DMS153 treated with DMSO at 0.1 percent for 48 hours (cell line): ENCODE results near the gene MRM2.

Experiments used
- DNase-seq: peaks from one replicate; lab custom pipeline; 2025; ENCODE audit not compliant: unreplicated experiment; lab: John Stamatoyannopoulos, UW

The MRM2 gene

GRCh38 chr7:2224934-2225333 lies 17.1 kb downstream of the MRM2 start:
- no peak for DNase-seq

- no peak for DNase-seq
These were observed 17.5 kb downstream of the MRM2 start for GRCh38 chr7:2224491-2224928.

- no peak for DNase-seq
These were observed 18.7 kb downstream of the MRM2 start for GRCh38 chr7:2223321-2223720.

- no peak for DNase-seq
These were observed 19.5 kb downstream of the MRM2 start for GRCh38 chr7:2222516-2222915.

DNA sequence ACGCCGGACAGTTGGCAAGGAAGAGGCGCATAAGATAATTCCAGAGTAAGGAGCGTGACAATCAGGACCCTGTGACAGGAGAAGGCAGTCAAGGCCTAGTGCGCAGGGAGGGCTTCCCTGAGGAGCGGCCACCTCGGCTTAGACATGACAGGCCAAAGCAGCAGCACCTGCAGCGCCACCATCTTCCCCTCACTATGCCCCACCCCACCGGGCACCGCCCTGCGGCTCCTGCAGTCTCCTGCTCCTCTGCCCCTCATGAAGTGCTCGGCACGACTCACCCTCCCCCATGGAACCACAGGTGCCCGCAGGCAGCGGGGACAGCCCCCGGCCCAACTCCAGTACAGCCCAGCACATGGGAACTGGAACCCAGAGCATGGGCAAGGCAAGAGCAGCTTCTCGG lies 21.1 kb downstream of the MRM2 start:
- no peak for DNase-seq

GRCh38 chr7:2220506-2220905 lies 21.5 kb downstream of the MRM2 start:
- no peak for DNase-seq

DNA sequence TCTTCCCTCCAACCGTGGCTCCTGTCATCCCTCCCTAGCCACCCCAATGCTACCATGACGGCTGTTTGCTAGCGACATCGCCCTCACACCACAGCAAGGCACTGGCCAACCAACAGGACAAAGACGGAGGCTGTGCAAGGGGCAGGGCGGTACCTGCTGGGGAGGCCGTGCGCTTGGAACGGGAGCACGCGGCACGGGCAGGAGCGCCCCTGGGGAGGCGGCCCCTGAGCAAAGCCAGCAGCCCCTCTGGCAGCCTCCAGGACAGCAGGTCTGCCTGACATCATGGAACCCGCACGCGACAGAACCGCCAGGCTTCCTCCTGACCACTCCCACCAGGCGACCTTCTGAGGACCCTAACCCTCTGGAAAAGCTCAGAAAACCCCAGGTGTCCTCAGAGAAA lies 22.0 kb downstream of the MRM2 start:
- no peak for DNase-seq

DNA sequence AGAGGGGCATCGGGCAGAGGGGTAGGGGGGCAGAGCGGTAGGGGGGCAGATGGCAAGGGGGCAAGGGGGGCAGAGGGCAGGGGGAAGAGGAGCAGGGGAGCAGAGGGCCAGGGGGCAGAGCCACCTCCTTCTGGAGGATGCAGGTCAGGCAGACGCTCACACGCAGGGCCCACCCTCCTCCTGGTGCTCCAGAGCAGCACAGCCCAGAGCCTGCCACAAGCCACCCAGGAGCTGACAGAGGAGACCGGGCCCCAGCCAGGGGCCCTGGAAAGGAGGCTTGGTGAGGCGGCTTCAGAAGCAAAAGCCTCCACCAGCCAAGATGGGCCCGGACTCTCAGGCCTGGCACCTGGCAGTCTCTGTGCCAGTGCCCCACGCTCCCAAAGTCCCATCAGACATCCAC lies 22.4 kb downstream of the MRM2 start:
- no peak for DNase-seq

DNA sequence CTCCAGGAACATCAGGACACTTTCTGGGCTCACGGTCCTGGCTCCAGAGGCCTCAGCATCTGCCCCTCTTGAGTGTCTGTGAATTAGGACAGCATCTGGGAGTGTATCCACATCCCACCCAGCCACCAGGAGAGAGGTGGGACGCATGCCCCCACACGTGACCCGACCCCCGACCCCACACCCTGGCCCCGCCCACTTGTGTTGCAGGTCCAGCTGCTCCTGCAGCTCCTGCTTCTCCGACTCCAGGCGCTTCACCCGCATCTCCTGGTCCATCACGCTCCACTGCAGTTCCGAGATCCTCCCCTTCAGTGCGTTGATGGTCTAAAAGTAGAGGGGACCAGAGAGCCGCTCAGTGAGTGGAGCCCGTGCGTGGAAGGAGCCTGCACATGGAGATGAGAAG lies 22.9 kb downstream of the MRM2 start:
- no peak for DNase-seq

- no peak for DNase-seq
These were observed 23.6 kb downstream of the MRM2 start for GRCh38 chr7:2218444-2218785.

- no peak for DNase-seq
These were observed 24.1 kb downstream of the MRM2 start for GRCh38 chr7:2217716-2218443.

DNA sequence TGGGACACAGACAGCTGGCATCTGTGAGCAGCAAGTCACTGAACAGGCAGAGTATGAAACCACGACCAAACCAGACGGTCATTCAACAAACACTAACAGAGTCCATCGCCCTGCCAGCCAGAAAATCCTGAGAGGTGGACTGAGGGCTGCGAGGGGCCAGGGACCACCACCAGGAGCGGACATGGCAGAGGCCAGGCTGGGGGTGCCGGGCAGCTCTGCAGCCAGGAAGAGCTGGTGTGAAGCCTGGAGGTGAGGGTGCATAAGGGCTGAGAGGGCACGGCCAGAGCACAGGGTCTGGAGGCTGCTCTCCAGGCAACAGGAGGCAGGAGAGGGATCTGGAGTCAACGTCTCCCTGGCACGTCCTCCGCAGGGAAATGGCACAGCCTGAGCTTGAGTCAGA lies 24.8 kb downstream of the MRM2 start:
- DNase-seq, result no peak

GRCh38 chr7:2215851-2216250 lies 26.2 kb downstream of the MRM2 start:
- no peak for DNase-seq

- no peak for DNase-seq
These were observed 27.4 kb downstream of the MRM2 start for GRCh38 chr7:2214636-2215035.

DNA sequence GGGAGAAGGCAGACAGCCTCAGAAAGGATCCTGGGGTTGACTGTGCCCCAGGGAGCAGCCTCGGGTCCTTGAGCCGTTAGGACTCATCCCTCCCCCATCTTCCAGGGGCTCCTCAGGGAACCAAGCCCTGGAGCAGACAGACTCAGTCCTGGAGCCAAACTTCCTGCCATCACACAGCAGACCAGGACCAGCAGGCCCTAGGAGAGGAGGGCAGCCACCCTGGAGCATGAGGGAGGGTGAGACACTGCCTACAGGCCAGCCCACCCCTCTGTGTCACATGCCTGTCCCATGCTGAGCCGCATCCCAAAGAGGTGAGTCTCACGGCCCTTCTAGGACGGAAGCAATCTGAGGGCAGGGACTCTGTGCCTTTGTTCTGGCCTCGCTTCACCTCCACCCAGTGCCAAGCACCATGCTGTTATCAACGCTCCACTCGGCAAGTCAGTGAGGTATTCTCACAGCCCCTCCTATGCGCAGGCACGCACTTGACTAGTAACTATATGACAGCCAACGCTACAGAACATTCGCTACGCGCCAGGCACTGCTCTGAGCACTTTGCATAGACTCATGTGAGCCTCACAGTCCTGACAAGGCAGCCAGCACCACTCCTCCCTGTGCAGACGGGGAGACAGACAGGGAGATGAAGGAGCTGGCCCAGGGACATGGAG lies 28.3 kb downstream of the MRM2 start:
- no peak for DNase-seq

DNA sequence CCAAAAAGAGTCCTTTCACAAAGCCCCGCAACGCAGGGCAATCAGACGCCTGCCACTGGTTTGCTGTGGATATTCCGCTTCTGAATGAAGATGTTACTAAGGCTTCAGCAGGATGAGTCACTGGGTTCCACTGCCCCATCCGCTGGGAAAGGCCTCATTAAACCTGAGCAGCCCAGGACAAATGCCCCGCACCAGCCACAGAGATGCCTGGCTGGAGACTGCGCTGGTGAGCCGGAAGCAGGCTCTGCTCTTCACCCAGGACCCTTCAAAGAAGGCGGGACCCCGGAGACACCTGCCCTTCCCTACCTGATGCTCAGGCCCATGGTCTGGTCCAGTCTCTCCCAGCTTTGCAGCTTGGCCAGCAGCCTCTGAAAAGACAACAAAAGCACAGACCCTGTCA lies 29.1 kb downstream of the MRM2 start:
- no peak for DNase-seq

DNA sequence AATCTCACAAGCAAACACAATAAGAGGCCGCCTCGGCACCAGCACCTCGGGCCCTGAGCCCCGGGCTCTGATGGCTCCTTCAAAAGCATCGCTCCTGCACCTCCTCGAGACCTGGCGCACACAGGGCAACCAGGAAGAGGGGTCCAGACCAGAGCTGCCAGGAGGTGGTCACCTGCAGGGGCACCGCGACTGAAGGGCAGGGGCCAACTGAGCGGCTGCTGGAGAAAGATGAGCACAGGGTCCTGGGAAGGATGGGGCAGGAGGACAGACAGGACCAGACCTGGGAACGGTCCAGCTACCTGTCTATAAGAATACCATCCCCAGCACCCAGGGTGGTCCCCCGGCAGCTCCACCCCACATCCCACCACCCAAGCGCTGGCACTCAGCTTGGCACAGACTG lies 30.1 kb downstream of the MRM2 start:
- no peak for DNase-seq

DNA sequence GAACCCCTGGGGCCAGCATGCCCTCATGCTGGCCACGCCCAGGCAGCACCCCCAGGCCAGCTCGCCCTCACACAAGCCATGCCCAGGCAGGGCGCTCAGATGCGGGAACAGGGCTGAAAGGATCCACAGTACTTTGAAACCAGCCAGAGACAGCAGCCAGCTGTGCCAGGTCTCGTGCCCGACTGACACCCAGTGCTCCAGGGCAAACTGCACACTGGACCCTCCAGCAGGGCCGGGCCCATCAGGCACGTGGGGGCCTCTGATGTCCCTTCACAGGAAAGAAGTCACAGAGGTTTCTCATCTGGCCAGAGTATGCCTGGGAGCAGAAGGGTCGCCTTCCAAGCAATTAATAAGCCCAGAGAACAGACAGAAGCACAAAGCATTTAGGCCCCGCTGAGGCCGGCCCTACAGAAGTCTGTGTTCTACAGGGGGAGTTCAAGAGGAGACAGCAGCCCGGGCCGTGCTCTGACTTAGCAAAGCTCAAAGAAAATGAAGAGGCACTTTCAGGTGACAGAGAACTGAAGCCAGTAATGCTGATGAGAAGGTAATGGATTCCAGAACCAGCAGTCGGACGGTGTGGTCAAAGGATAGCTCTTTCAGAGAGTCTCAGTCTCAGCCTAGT lies 30.6 kb downstream of the MRM2 start:
- no peak for DNase-seq

DNA sequence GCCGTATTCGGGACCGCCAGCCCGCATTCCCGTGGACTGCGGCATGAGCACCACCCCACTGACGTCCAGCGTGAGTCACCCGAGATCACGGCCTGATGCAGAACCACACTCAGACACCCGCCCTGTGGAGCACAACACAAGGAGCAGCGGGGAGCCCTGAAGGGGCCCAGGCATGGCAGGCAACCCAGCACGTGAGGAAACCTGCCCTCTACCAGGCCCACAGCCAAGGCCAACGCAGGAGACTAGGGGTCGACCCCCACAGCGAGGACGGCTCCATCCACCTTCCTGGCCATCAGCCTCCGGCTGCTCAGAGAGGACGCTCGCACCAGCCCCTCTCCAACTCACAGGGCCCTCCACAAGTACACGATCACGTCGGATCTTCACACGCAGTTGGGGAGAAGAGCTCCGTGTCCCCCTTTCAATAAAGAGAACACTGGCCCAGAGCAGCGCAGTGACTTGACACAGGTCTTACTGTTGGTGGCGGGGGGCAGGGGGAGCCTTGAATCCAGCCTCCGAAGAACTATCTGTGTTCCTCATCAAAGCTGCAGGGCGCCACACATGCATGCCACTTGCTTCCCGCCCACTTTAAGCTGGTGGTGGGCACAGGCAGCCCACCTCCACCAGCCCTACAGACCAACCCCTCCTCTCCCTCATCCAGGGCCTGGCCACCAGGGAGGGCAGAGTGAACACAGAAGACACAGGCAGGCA lies 31.3 kb downstream of the MRM2 start:
- DNase-seq, result no peak

GRCh38 chr7:2209961-2210323 lies 32.1 kb downstream of the MRM2 start:
- DNase-seq, result no peak

- DNase-seq, result no peak
These were observed 32.7 kb downstream of the MRM2 start for GRCh38 chr7:2209146-2209960.
